ENCODE measurements around the gene ECSIT. TPM values are rescaled to one million over a fixed set of nuclear protein-coding genes. Genes with fewer than 3 reads are reported as not detected.
"Not testable (repeated sequence)": the region's sequence is repeated elsewhere in the genome, so short reads cannot be mapped to it uniquely, and the experiment has no call there.

Gene ECSIT
- total RNA-seq, 1 experiment from 2014 or later = 39.4 TPM

DNA sequence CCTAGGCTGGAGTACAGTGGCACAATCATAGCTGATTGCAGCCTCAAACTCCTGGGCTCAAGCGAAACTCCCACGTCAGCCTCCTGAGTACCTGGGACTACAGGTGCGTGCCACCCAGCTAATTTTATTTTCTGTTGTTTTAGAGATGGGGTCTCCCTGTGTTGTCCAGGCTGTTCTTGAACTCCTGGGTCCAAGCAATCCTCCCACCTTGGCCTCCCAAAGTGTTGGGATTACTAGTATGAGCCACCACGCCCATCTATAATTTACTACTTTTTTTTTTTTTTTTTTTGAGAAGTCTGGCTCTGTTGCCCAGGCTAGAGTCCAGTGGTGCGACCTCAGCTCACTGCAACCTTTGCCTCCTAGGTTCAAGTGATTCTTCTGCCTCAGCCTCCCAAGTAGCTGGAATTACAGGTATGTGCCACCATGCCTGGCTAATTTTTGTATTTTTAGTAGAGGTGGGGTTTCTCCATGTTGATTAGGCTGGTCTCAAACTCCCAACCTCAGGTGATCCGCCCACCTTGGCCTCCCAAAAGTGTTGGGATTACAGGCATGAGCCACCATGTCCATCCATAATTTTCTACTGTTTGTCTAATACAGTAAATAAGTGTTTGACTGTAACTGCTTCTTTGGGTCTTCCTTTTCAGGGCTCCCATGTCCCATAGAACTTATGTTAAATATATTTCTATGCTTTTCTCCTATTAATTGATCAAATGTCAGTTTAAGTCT, 35.3 kb upstream of the ECSIT start:
- POLR2A ChIA-PET; intact Hi-C loops (cut with micrococcal nuclease; ENCODE audit: unreplicated experiment); DNase-seq (ENCODE audit: low read depth, low spot score); H3K4me1 ChIP-seq (ENCODE audit: control insufficient read depth, insufficient read depth, low read length); CTCF ChIA-PET; H3K27me3 ChIP-seq (ENCODE audit: control insufficient read depth, insufficient read depth, low read length); H3K36me3 ChIP-seq (ENCODE audit: control insufficient read depth, insufficient read depth, low read length); ATAC-seq; H3K4me3 ChIP-seq (ENCODE audit: low read depth in 2 of 2, low read length in 2 of 2); BruUV-seq (replicated peaks); H3K27ac ChIP-seq (ENCODE audit: low read length); H3K9me3 ChIP-seq (ENCODE audit: control insufficient read depth, insufficient read depth, low read depth, low read length): not testable (repeated sequence)
- in situ Hi-C loops (cut with HindIII; ENCODE audit: low pct_unique_long_range_greater_than_20kb, low sequenced_read_pairs) = loop anchor here (25.0 kb wide), 1 partner anchor 252 kb away; no protein-coding TSS in a partner anchor

- POLR2A ChIA-PET = no interaction called here
- ATAC-seq = no peak
- no peak for DNase-seq (ENCODE audit: low read depth, low spot score)
- H3K4me3 ChIP-seq (ENCODE audit: low read depth in 2 of 2, low read length in 2 of 2) = no peak overlapping the region
- no peaks in the 10 kb centered on the region; the same call in 1 of the 2 replicates for H3K36me3 ChIP-seq (ENCODE audit: control insufficient read depth, insufficient read depth, low read length)
- no peak overlapping the region for H3K27ac ChIP-seq (ENCODE audit: low read length)
- no peaks in the 10 kb centered on the region for H3K9me3 ChIP-seq (ENCODE audit: control insufficient read depth, insufficient read depth, low read depth, low read length)
- CTCF ChIA-PET = no interaction called here
- H3K4me1 ChIP-seq (ENCODE audit: control insufficient read depth, insufficient read depth, low read length) = no peaks in the 10 kb centered on the region
- no TSS peak for BruUV-seq (replicated peaks)
- intact Hi-C loops (cut with micrococcal nuclease; ENCODE audit: unreplicated experiment) (no loop called here), in situ Hi-C loops (cut with HindIII; ENCODE audit: low pct_unique_long_range_greater_than_20kb, low sequenced_read_pairs) (loop anchor here (25.0 kb wide), 1 partner anchor 251 kb away; no protein-coding TSS in a partner anchor)
- H3K27me3 ChIP-seq (ENCODE audit: control insufficient read depth, insufficient read depth, low read length) = no peaks in the 10 kb centered on the region
- no peak for TF ChIP-seq POLR2AphosphoS5 (IDR thresholded peaks at IDR 0.05; ENCODE audit: low read depth, low read length)
- no peak for TF ChIP-seq TCF7L2 (IDR thresholded peaks at IDR 0.05; ENCODE audit: low read depth, low read length)
- no peak for TF ChIP-seq SIN3A (IDR thresholded peaks at IDR 0.05; ENCODE audit: borderline replicate concordance, insufficient read depth, low read depth, low read length)
- TF ChIP-seq, protein P1, sequence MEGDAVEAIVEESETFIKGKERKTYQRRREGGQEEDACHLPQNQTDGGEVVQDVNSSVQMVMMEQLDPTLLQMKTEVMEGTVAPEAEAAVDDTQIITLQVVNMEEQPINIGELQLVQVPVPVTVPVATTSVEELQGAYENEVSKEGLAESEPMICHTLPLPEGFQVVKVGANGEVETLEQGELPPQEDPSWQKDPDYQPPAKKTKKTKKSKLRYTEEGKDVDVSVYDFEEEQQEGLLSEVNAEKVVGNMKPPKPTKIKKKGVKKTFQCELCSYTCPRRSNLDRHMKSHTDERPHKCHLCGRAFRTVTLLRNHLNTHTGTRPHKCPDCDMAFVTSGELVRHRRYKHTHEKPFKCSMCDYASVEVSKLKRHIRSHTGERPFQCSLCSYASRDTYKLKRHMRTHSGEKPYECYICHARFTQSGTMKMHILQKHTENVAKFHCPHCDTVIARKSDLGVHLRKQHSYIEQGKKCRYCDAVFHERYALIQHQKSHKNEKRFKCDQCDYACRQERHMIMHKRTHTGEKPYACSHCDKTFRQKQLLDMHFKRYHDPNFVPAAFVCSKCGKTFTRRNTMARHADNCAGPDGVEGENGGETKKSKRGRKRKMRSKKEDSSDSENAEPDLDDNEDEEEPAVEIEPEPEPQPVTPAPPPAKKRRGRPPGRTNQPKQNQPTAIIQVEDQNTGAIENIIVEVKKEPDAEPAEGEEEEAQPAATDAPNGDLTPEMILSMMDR (IDR thresholded peaks at IDR 0.05) = no peak
- TF ChIP-seq, protein P2, sequence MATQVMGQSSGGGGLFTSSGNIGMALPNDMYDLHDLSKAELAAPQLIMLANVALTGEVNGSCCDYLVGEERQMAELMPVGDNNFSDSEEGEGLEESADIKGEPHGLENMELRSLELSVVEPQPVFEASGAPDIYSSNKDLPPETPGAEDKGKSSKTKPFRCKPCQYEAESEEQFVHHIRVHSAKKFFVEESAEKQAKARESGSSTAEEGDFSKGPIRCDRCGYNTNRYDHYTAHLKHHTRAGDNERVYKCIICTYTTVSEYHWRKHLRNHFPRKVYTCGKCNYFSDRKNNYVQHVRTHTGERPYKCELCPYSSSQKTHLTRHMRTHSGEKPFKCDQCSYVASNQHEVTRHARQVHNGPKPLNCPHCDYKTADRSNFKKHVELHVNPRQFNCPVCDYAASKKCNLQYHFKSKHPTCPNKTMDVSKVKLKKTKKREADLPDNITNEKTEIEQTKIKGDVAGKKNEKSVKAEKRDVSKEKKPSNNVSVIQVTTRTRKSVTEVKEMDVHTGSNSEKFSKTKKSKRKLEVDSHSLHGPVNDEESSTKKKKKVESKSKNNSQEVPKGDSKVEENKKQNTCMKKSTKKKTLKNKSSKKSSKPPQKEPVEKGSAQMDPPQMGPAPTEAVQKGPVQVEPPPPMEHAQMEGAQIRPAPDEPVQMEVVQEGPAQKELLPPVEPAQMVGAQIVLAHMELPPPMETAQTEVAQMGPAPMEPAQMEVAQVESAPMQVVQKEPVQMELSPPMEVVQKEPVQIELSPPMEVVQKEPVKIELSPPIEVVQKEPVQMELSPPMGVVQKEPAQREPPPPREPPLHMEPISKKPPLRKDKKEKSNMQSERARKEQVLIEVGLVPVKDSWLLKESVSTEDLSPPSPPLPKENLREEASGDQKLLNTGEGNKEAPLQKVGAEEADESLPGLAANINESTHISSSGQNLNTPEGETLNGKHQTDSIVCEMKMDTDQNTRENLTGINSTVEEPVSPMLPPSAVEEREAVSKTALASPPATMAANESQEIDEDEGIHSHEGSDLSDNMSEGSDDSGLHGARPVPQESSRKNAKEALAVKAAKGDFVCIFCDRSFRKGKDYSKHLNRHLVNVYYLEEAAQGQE (IDR thresholded peaks at IDR 0.05; ENCODE audit: insufficient read depth in 1 of 2, low read depth in 2 of 2, low read length in 1 of 2) = no peak
Observed at GRCh38 chr19:11563532-11563931, 34.6 kb upstream of the ECSIT start.

DNA sequence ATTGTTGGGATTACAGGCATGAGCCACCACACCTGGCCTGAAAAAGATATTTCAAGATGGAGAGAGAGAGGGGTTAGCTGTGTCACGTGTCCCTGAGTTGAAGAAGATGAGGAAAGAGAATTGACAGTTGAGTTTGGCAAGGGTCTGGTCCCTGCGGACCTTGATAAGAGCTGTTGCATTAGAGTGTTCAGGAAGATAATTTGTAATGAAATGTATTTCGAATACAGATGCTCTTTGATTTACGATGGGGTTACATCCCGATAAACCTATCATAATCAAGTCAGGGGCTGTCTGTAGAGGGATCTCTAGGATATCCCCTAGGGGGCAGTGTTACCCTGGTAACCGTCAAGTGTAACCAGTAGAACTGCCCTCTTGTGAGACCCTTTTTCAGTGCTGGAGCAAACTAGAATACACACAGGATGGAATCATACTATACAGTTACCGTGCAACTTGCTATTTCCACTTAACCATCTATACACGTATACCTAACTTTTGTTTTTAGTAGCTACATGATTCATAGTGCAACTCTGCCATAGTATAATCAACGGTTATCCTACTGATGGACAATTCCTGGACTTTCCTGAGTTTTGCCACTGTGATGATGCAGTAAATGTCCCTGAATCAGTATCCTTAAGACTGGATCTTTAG, 31.6 kb upstream of the ECSIT start:
- ChIA-PET POLR2A (no interaction called here), CTCF (no interaction called here)

More for the DNA sequence above, 31.6 kb upstream of the ECSIT start:
- Histone ChIP-seq H3K27ac (ENCODE audit: low read length) (no peak overlapping the region), H3K27me3 (ENCODE audit: control insufficient read depth, insufficient read depth, low read length) (no peaks in the 10 kb centered on the region), H3K36me3 (ENCODE audit: control insufficient read depth, insufficient read depth, low read length) (no peaks in the 10 kb centered on the region; the same call in 1 of the 2 replicates), H3K4me1 (ENCODE audit: control insufficient read depth, insufficient read depth, low read length) (no peaks in the 10 kb centered on the region), H3K4me3 (ENCODE audit: low read depth in 2 of 2, low read length in 2 of 2) (peak overlapping the region; percentile 77 to 80), H3K9me3 (ENCODE audit: control insufficient read depth, insufficient read depth, low read depth, low read length) (no peaks in the 10 kb centered on the region)
- intact Hi-C loops (cut with micrococcal nuclease; ENCODE audit: unreplicated experiment) = no loop called here
- ATAC-seq (peak; percentile 54; the same call in 1 of the 2 replicates), DNase-seq (ENCODE audit: low read depth, low spot score) (peak; percentile 51)
- TF ChIP-seq, protein P2 (IDR thresholded peaks at IDR 0.05; ENCODE audit: insufficient read depth in 1 of 2, low read depth in 2 of 2, low read length in 1 of 2) = no peak
- TF ChIP-seq, protein P1 (IDR thresholded peaks at IDR 0.05) = peak; percentile 74
- no TSS peak for BruUV-seq (replicated peaks)
- in situ Hi-C loops (cut with HindIII; ENCODE audit: low pct_unique_long_range_greater_than_20kb, low sequenced_read_pairs) = loop anchor here (25.0 kb wide), 1 partner anchor 248 kb away; no protein-coding TSS in a partner anchor
